Cardiac muscle cell (in vitro differentiated cells and primary cell): ENCODE measurements around the gene FAM24B. TPM values are rescaled to one million over a fixed set of nuclear protein-coding genes. Genes with fewer than 3 reads are reported as not detected.
"Not testable (repeated sequence)": the region's sequence is repeated elsewhere in the genome, so short reads cannot be mapped to it uniquely, and the experiment has no call there.

Experiments used
- DNase-seq, 2 donors: peaks; one replicate each; pipeline versions ENCODE4 v3.0.0 to v3.0.0-alpha.2; 2010 to 2017; ENCODE audit warnings: low read depth in 1 of 2, low spot score in 1 of 2
- H3K27ac ChIP-seq: fragments of 200-600 bp; sonication (generic); 2 replicates; pipeline ENCODE4 v1.5.1; 2016
- H3K27me3 ChIP-seq: fragments of 200-600 bp; sonication (generic); 2 replicates; pipeline ENCODE4 v1.6.0; 2016; ENCODE audit warnings: control low read depth
- H3K36me3 ChIP-seq: fragments of 200-600 bp; sonication (generic); 2 replicates; pipeline ENCODE4 v1.5.1; 2016; ENCODE audit warnings: control low read depth
- H3K4me1 ChIP-seq: fragments of 200-600 bp; sonication (generic); 2 replicates; pipeline ENCODE4 v1.8.1; 2017; ENCODE audit warnings: low read depth, mild to moderate bottlenecking, mixed run types
- H3K4me3 ChIP-seq: fragments of 200-600 bp; sonication (generic); 2 replicates; pipeline ENCODE4 v1.5.1; 2016; ENCODE audit warnings: mild to moderate bottlenecking
- H3K9me3 ChIP-seq: fragments of 200-600 bp; sonication (generic); 2 replicates; pipeline ENCODE4 v1.5.1; 2017; ENCODE audit warnings: low read depth, mild to moderate bottlenecking, control low read depth
- polyA plus RNA-seq: library from polyadenylated mRNA; unstranded; fragments of >200 nt; fragmentation: Nextera tagmentation; extraction: Ambion mirVana; gene quantifications from 2 replicates; pipeline ENCODE4 v1.2.1, GENCODE V29; 2016
- total RNA-seq: library from RNA; depleted of rRNA; stranded (reverse); fragments of >200 nt; gene quantifications from 2 replicates; pipeline ENCODE4 v1.2.3, GENCODE V29; 2016
- TF ChIP-seq, protein P1 (sequence below): IDR thresholded peaks from 2 replicates; pipeline ENCODE4 v1.5.1; 2012; ENCODE audit warnings: low read depth, mild to moderate bottlenecking, low read length

FAM24B gene
- total RNA-seq (1.8 TPM in 1 of 2 replicates, not detected in the other), polyA plus RNA-seq (0.94 TPM in 1 of 2 replicates, not detected in the other)

GRCh38 chr10:122879339-122880273 lies at the start of gene FAM24B:
Gene FAM24B (minus strand): TSS chr10:122879581. CDS start chr10:122850515, 29,066 bp downstream.
- Histone ChIP-seq H3K36me3 (no peaks in the 10 kb centered on the region), H3K27ac (no peak within 1 kb of the TSS), H3K9me3 (no peaks in the 10 kb centered on the region), H3K4me3 (peak within 1 kb of the TSS; percentile 34), H3K27me3 (peaks cover 9% of the 10 kb centered on the region), H3K4me1 (no peaks in the 10 kb centered on the region)
- TF ChIP-seq, protein P1, sequence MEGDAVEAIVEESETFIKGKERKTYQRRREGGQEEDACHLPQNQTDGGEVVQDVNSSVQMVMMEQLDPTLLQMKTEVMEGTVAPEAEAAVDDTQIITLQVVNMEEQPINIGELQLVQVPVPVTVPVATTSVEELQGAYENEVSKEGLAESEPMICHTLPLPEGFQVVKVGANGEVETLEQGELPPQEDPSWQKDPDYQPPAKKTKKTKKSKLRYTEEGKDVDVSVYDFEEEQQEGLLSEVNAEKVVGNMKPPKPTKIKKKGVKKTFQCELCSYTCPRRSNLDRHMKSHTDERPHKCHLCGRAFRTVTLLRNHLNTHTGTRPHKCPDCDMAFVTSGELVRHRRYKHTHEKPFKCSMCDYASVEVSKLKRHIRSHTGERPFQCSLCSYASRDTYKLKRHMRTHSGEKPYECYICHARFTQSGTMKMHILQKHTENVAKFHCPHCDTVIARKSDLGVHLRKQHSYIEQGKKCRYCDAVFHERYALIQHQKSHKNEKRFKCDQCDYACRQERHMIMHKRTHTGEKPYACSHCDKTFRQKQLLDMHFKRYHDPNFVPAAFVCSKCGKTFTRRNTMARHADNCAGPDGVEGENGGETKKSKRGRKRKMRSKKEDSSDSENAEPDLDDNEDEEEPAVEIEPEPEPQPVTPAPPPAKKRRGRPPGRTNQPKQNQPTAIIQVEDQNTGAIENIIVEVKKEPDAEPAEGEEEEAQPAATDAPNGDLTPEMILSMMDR = no peak
- peak; percentile 91 to 99 for DNase-seq

DNA sequence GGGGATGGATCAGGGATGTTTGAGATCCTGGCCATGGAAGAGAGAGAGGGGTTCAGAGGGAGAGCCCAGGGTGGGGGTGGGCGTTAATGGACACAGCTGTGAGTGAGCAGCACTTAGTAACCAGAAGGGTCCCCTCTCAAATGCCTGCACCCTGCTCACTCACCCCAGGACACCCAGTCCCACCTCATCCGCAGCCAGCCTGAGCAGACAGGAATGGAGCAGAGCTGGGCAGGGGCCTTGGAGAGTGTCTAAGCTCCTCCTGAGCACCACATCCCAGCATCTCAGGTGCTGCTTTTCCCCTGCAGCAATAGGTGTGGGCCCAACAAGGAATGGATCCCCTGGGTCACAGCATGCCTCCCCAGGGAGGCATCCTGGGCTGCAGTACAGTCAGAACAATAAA lies 36.3 kb upstream of the FAM24B start:
- no peak for DNase-seq
- no peak overlapping the region for H3K27ac ChIP-seq
- no peaks in the 10 kb centered on the region for H3K9me3 ChIP-seq
- no peaks in the 10 kb centered on the region for H3K27me3 ChIP-seq
- H3K36me3 ChIP-seq = no peaks in the 10 kb centered on the region
- no peaks in the 10 kb centered on the region for H3K4me1 ChIP-seq
- no peak overlapping the region for H3K4me3 ChIP-seq
- TF ChIP-seq, protein P1 = no peak

GRCh38 chr10:122911889-122912484 lies 32.6 kb upstream of the FAM24B start:
- Histone ChIP-seq H3K4me3 (no peak overlapping the region), H3K27ac (no peak overlapping the region), H3K9me3 (no peaks in the 10 kb centered on the region), H3K36me3 (no peaks in the 10 kb centered on the region), H3K27me3 (no peaks in the 10 kb centered on the region), H3K4me1 (no peaks in the 10 kb centered on the region)
- peak; percentile 64 to 81 for DNase-seq
- TF ChIP-seq, protein P1 = no peak

GRCh38 chr10:122910310-122910709 lies 30.9 kb upstream of the FAM24B start, which contains the start of gene FAM24A:
Gene FAM24A (plus strand): TSS chr10:122910610. CDS start chr10:122911635, 1,025 bp downstream.
- Histone ChIP-seq H3K27me3 (no peaks in the 10 kb centered on the region), H3K4me3 (no peak within 1 kb of the TSS), H3K36me3 (no peaks in the 10 kb centered on the region), H3K27ac (no peak within 1 kb of the TSS), H3K9me3 (no peaks in the 10 kb centered on the region), H3K4me1 (no peaks in the 10 kb centered on the region)
- DNase-seq = no peak
- TF ChIP-seq, protein P1 = no peak

GRCh38 chr10:122903861-122904260 lies 24.5 kb upstream of the FAM24B start:
- H3K4me3 ChIP-seq, H3K4me1 ChIP-seq, H3K36me3 ChIP-seq, H3K9me3 ChIP-seq, DNase-seq, H3K27me3 ChIP-seq, H3K27ac ChIP-seq: not testable (repeated sequence)
